Gastrocnemius medialis (tissue), 4 donors: Measurements from ENCODE around the gene TMEM115. TPM values are rescaled to one million over a fixed set of nuclear protein-coding genes. Genes with fewer than 3 reads are reported as not detected.

Experiments used
- ATAC-seq, 2 donors: fragments of 150-250 bp; one replicate each; pipeline ENCODE4 v1.9.1; 2016
- DNase-seq, 2 donors: peaks; one replicate each; pipeline ENCODE4 v3.0.0-alpha.2; 2019
- H3K27ac ChIP-seq, 4 donors: fragments of 200-600 bp; sonication (generic); 1 replicate in 1 of 4; 2 replicates in 3 of 4; pipeline ENCODE4 v1.5.1; 2016 to 2018; ENCODE audit warnings: mild to moderate bottlenecking in 2 of 4, moderate library complexity in 1 of 4
- H3K27me3 ChIP-seq, 3 donors: fragments of 200-600 bp; sonication (generic) in 2 of 3; 1 replicate in 1 of 3; 2 replicates in 2 of 3; pipeline versions ENCODE4 v1.5.1 to v1.6.0; 2016 to 2019; ENCODE audit warnings: mild to moderate bottlenecking in 1 of 3, moderate library complexity in 1 of 3
- H3K36me3 ChIP-seq, 2 donors: fragments of 200-600 bp; sonication (generic) in 1 of 2; one replicate each; pipeline ENCODE4 v1.5.1; 2017 to 2018
- H3K4me1 ChIP-seq, 2 donors: fragments of 200-600 bp; sonication (generic) in 1 of 2; one replicate each; pipeline ENCODE4 v1.5.1; 2016 to 2017; ENCODE audit warnings: mild to moderate bottlenecking in 2 of 2
- H3K4me3 ChIP-seq, 4 donors: fragments of 200-600 bp; sonication (generic) in 3 of 4; 1 replicate in 1 of 4; 2 replicates in 3 of 4; pipeline ENCODE4 v1.5.1; 2016 to 2019; ENCODE audit warnings: mild to moderate bottlenecking in 2 of 4
- H3K9me3 ChIP-seq, 3 donors: fragments of 200-600 bp; sonication (generic) in 2 of 3; 1 replicate in 1 of 3; 2 replicates in 2 of 3; pipeline ENCODE4 v1.5.1; 2016 to 2019
- CTCF ChIP-seq, 5 experiments: fragments of 450-650 bp in 3 of 5; fragments of 200-600 bp in 2 of 5; sonication (generic) in 2 of 5; IDR thresholded peaks in 4 of 5; conservative IDR thresholded peaks in 1 of 5; 1 replicate in 4 of 5; 2 replicates in 1 of 5; pipeline ENCODE4 v1.5.1; 2016 to 2019; ENCODE audit warnings: antibody characterized with exemption in 5 of 5, mild to moderate bottlenecking in 3 of 5, moderate library complexity in 3 of 5
- POLR2A ChIP-seq, 2 donors: fragments of 450-650 bp; IDR thresholded peaks; one replicate each; pipeline ENCODE4 v1.6.1; 2017; ENCODE audit warnings: antibody characterized with exemption in 2 of 2, mild to moderate bottlenecking in 2 of 2, moderate library complexity in 2 of 2
- in situ Hi-C, 4 donors: fragments of 200-750 bp; cut with MboI; loops; one replicate each; pipeline versions ENCODE4 v1.15.0 to v1.8.0; 2017; ENCODE audit warnings: low sequenced_read_pairs in 4 of 4
- intact Hi-C: fragments of 100-400 bp; cut with DNase I; formaldehyde crosslinking; loops from one replicate; pipeline ENCODE4 v1.15.1; 2023; ENCODE audit warnings: low total_unique reads
- total RNA-seq, 4 donors: library from RNA; depleted of rRNA; stranded (reverse); fragments of >200 nt; gene quantifications; one replicate each; pipeline versions ENCODE4 v1.1.0 to v1.2.3, GENCODE V29; 2016

Gene TMEM115
- total RNA-seq, 4 donors from 2014 or later = 26.9 to 57.8 (median 42.3) TPM

- Histone ChIP-seq H3K27me3 (no peaks in the 10 kb centered on the region), H3K9me3 (no peaks in the 10 kb centered on the region), H3K27ac (peak overlapping the region; percentile 93 to 96 (median 95)), H3K4me1 (peaks cover 32 to 35% of the 10 kb centered on the region in 2 donors), H3K36me3 (peaks cover 0 to 31% of the 10 kb centered on the region in 2 donors), H3K4me3 (no peak overlapping the region)
- in situ Hi-C loops (no loop called here), intact Hi-C loops (loop anchor here (2.0 kb wide), 1 partner anchor 65 kb away; no protein-coding TSS in a partner anchor)
- DNase-seq (no peak), ATAC-seq (no peak)
- TF ChIP-seq CTCF (IDR thresholded peaks at IDR 0.05 in 4 of 5, conservative IDR thresholded peaks at IDR 0.05 in 1 of 5) (no peak), POLR2A (IDR thresholded peaks at IDR 0.05) (no peak)
These were observed 33.7 kb downstream of the TMEM115 start for GRCh38 chr3:50325497-50326181.

- Histone ChIP-seq H3K9me3 (no peaks in the 10 kb centered on the region), H3K27ac (peak overlapping the region; percentile 93 to 96 (median 95)), H3K4me1 (peaks cover 37 to 40% of the 10 kb centered on the region in 2 donors), H3K36me3 (peaks cover 0 to 26% of the 10 kb centered on the region in 2 donors), H3K4me3 (no peak overlapping the region), H3K27me3 (no peaks in the 10 kb centered on the region)
- TF ChIP-seq POLR2A (IDR thresholded peaks at IDR 0.05) (no peak), CTCF (IDR thresholded peaks at IDR 0.05 in 4 of 5, conservative IDR thresholded peaks at IDR 0.05 in 1 of 5) (no peak)
- ATAC-seq (no peak), DNase-seq (no peak)
- intact Hi-C loops (loop anchor here (2.0 kb wide), 1 partner anchor 64 kb away; no protein-coding TSS in a partner anchor), in situ Hi-C loops (no loop called here)
These were observed 34.2 kb downstream of the TMEM115 start for GRCh38 chr3:50325113-50325480.

GRCh38 chr3:50324351-50325112 is 34.8 kb downstream of the TMEM115 start:
- Histone ChIP-seq H3K4me1 (peaks cover 43 to 46% of the 10 kb centered on the region in 2 donors), H3K4me3 (peak overlapping the region in 1 of 4 donors; percentile 1), H3K27me3 (no peaks in the 10 kb centered on the region), H3K9me3 (no peaks in the 10 kb centered on the region), H3K27ac (peak overlapping the region; percentile 93 to 96 (median 95)), H3K36me3 (peaks cover 0 to 21% of the 10 kb centered on the region in 2 donors)
- intact Hi-C loops (loop anchor here (2.0 kb wide), 1 partner anchor 64 kb away; no protein-coding TSS in a partner anchor), in situ Hi-C loops (no loop called here)
- ATAC-seq = no peak
- DNase-seq = no peak
- TF ChIP-seq POLR2A (IDR thresholded peaks at IDR 0.05) (no peak), CTCF (IDR thresholded peaks at IDR 0.05 in 4 of 5, conservative IDR thresholded peaks at IDR 0.05 in 1 of 5) (peak; percentile 76 to 87 (median 83))

- Histone ChIP-seq H3K4me3 (peak overlapping the region in 1 of 4 donors; percentile 29), H3K36me3 (peaks cover 0 to 24% of the 10 kb centered on the region in 2 donors), H3K27ac (peak overlapping the region; percentile 93 to 96 (median 95)), H3K27me3 (no peaks in the 10 kb centered on the region), H3K9me3 (no peaks in the 10 kb centered on the region), H3K4me1 (peaks cover 48 to 52% of the 10 kb centered on the region in 2 donors)
- ATAC-seq (peak in 1 of 2 donors; percentile 1), DNase-seq (no peak)
- in situ Hi-C loops (no loop called here), intact Hi-C loops (loop anchor here (2.0 kb wide), 1 partner anchor 63 kb away; no protein-coding TSS in a partner anchor)
- TF ChIP-seq CTCF (IDR thresholded peaks at IDR 0.05 in 4 of 5, conservative IDR thresholded peaks at IDR 0.05 in 1 of 5) (no peak), POLR2A (IDR thresholded peaks at IDR 0.05) (peak in 1 of 2 donors; percentile 22)
These were observed 35.6 kb downstream of the TMEM115 start for GRCh38 chr3:50323614-50324199.
